ENCODE data around the gene ANKRD16. TPM values are rescaled to one million over a fixed set of nuclear protein-coding genes. Genes with fewer than 3 reads are reported as not detected.
"Not testable (repeated sequence)": the region's sequence is repeated elsewhere in the genome, so short reads cannot be mapped to it uniquely, and the experiment has no call there.

ANKRD16 gene
- total RNA-seq, 2 donors from 2014 or later: 9.9 to 13.0 TPM

DNA sequence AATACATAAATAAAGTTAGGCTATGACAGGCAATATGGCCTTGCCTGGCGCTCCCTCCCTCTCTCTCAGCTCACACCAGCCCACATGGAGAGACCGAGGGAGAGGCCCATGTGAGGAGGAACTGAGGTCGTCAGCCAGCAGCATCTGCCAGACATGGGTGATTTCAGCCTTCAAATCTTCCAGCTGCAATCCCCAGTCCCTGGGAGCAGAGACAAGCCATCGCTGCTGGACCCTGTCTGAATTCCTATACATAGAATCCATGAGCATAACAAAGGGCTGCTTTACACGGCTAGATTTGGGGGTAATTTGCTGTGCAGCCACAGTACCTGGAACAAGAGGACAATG lies 35.6 kb downstream of the ANKRD16 start:
- no peaks in the 10 kb centered on the region for H3K9me3 ChIP-seq
- no peak overlapping the region for H3K27ac ChIP-seq
- TF ChIP-seq, protein P1, sequence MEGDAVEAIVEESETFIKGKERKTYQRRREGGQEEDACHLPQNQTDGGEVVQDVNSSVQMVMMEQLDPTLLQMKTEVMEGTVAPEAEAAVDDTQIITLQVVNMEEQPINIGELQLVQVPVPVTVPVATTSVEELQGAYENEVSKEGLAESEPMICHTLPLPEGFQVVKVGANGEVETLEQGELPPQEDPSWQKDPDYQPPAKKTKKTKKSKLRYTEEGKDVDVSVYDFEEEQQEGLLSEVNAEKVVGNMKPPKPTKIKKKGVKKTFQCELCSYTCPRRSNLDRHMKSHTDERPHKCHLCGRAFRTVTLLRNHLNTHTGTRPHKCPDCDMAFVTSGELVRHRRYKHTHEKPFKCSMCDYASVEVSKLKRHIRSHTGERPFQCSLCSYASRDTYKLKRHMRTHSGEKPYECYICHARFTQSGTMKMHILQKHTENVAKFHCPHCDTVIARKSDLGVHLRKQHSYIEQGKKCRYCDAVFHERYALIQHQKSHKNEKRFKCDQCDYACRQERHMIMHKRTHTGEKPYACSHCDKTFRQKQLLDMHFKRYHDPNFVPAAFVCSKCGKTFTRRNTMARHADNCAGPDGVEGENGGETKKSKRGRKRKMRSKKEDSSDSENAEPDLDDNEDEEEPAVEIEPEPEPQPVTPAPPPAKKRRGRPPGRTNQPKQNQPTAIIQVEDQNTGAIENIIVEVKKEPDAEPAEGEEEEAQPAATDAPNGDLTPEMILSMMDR (IDR thresholded peaks at IDR 0.05): no peak
- no peak for TF ChIP-seq POLR2A (IDR thresholded peaks at IDR 0.05)
- no peak for DNase-seq
- H3K36me3 ChIP-seq (replicated peaks in 1 of 2; ENCODE audit: insufficient read depth in 1 of 2, low read depth in 2 of 2): no peaks in the 10 kb centered on the region
- no peak overlapping the region for H3K4me3 ChIP-seq
- no peak for ATAC-seq
- intact Hi-C loops (cut with DNase I): no loop called here
- 91 to 92% methylated on average over 5 of the region's 5 CpGs for WGBS, 2 donors
- no peaks in the 10 kb centered on the region for H3K27me3 ChIP-seq
- H3K4me1 ChIP-seq: no peaks in the 10 kb centered on the region

DNA sequence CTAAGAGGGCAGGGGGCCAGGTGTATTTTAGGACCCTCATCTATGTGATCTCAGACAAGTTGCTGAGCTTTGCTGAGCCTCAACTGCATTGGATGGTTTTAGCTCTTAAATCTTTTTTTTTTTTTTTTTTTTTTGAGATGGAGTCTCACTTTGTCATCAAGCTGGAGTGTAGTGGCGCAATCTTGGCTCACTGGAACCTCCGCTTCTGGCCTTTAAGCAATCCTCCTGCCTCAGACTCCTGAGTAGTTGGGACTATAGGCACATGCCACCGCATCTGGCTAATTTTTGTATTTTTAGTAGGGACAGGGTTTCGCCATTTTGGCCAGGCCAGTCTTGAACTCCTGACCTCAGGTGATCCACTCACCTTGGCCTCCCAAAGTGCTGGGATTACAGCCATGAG lies 43.0 kb downstream of the ANKRD16 start:
- H3K27me3 ChIP-seq; H3K4me3 ChIP-seq; H3K4me1 ChIP-seq; DNase-seq; intact Hi-C loops (cut with DNase I); H3K27ac ChIP-seq; H3K36me3 ChIP-seq (replicated peaks in 1 of 2; ENCODE audit: insufficient read depth in 1 of 2, low read depth in 2 of 2); ATAC-seq; H3K9me3 ChIP-seq: not testable (repeated sequence)
- WGBS, 2 donors: 97 to 98% methylated on average over 4 of the region's 4 CpGs

DNA sequence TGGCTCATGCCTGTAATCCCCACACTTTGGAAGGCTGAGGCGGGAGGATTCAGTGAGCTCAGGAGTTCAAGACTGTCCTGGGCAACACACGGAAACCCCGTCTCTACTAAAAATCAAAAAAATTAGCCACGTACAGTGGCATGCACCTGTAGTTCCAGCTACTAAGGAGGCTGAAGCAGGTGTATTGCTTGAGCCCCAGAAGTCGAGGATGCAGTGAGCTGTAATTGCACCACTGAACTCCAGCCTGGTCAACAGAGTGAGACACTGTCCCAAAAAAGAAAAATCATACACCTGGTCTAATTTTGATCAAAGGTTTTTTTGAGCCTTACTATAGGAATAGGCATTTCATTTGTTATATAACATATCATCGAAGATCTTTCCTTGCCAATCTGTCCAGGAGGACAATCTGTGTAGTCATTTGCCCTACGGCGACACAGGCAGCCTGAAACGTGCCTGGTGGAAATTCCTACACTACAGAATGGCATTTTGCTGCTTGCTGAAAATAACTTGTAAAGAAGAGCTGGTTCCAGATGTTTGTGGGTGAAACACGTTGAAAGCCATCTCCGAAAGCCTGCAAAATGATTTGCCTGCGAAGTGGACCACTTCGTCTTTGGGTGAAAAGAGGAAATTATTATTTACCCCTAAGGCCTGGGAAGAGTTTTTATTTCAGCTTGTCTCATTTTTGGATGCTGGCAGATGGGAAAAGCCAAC lies 45.2 kb downstream of the ANKRD16 start:
- H3K4me3 ChIP-seq: no peak overlapping the region
- no peak for ATAC-seq
- no peak for TF ChIP-seq POLR2A (IDR thresholded peaks at IDR 0.05)
- DNase-seq: no peak
- H3K36me3 ChIP-seq (replicated peaks in 1 of 2; ENCODE audit: insufficient read depth in 1 of 2, low read depth in 2 of 2): no peaks in the 10 kb centered on the region
- no peak overlapping the region for H3K27ac ChIP-seq
- H3K4me1 ChIP-seq: no peaks in the 10 kb centered on the region
- WGBS, 2 donors: 82 to 84% methylated on average over 13 of the region's 13 CpGs
- H3K27me3 ChIP-seq: no peaks in the 10 kb centered on the region
- intact Hi-C loops (cut with DNase I): no loop called here
- no peaks in the 10 kb centered on the region for H3K9me3 ChIP-seq

DNA sequence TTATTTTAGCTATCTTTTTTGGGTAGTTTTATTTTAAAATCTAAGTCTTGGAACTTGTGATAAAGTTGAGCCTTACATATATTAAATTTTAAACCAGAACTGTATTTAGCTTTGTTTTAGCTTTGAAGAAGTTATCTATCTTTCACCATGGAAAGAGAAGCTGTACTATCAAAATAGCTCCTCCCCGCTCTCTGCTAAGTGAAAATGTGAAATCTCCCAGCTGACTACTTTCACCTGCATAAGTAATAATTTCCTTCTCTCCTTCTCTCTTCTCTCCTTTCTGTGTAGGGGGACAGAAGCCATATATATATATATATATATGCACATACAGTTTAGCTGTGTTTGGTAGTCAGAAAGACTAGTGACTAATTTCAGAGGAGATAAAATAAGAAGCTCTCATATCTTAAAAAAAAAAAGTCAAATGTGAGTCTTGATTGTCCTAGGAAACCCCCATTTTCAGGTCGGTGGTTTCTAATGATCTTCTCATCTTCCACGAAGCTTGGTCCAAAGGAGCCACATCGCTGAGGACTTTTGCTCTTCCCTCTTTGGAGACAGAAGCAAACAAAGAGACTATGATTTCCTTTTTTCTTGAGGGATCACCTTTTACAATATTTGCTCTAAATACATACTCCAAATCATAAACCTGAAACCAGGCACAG lies 45.9 kb downstream of the ANKRD16 start:
- DNase-seq (no peak), ATAC-seq (no peak)
- no peak overlapping the region for H3K4me3 ChIP-seq
- TF ChIP-seq, protein P1 (IDR thresholded peaks at IDR 0.05): no peak
- no peak for TF ChIP-seq POLR2A (IDR thresholded peaks at IDR 0.05)
- 57 to 70% methylated on average over 4 of the region's 4 CpGs for WGBS, 2 donors
- H3K27ac ChIP-seq: no peak overlapping the region
- no peaks in the 10 kb centered on the region for H3K27me3 ChIP-seq
- H3K4me1 ChIP-seq: no peaks in the 10 kb centered on the region
- H3K36me3 ChIP-seq (replicated peaks in 1 of 2; ENCODE audit: insufficient read depth in 1 of 2, low read depth in 2 of 2): no peaks in the 10 kb centered on the region
- intact Hi-C loops (cut with DNase I): no loop called here
- no peaks in the 10 kb centered on the region for H3K9me3 ChIP-seq

DNA sequence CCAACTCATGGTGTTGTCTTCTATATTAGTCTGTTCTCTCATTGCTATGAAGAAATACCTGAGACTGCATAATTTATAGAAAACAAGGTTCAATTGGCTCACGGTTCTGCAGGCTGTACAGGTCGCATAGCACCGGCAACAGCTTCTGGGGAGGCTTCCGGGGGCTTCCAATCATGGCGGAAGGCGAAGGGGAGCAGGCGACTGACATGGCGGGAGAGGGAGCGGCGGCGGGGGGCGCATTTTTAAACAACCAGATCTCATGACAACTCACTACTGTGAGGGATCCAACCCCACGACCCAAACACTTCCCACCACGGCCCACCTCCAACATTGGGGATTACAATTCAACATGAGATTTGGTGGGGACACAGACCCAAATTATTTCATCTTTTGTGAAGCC lies 47.7 kb downstream of the ANKRD16 start:
- Histone ChIP-seq H3K27me3 (no peaks in the 10 kb centered on the region), H3K4me1 (no peaks in the 10 kb centered on the region), H3K36me3 (replicated peaks in 1 of 2; ENCODE audit: insufficient read depth in 1 of 2, low read depth in 2 of 2) (no peaks in the 10 kb centered on the region), H3K9me3 (no peaks in the 10 kb centered on the region), H3K4me3 (no peak overlapping the region), H3K27ac (no peak overlapping the region)
- WGBS, 2 donors: 89 to 91% methylated on average over 14 of the region's 14 CpGs
- intact Hi-C loops (cut with DNase I): no loop called here
- ATAC-seq: no peak
- DNase-seq: no peak
- TF ChIP-seq POLR2A (IDR thresholded peaks at IDR 0.05): no peak
- TF ChIP-seq, protein P1 (IDR thresholded peaks at IDR 0.05): no peak

All from body of pancreas (tissue), 4 donors.